ENCODE measurements around the gene SPSB1.

The SPSB1 gene

GRCh38 chr1:9278585-9279153, 14.0 kb upstream of the SPSB1 start:
- H3K4me3 Mint-ChIP-seq = no peak overlapping the region
- ATAC-seq (replicated peaks) (no peak), DNase-seq (no peak)
- H3K27me3 Mint-ChIP-seq = peaks cover 6 to 16% of the 10 kb centered on the region in 2 donors
- H3K9me3 Mint-ChIP-seq = no peaks in the 10 kb centered on the region
- H3K36me3 Mint-ChIP-seq (ENCODE audit: insufficient read depth) = no peaks in the 10 kb centered on the region
- no peak overlapping the region for H3K27ac Mint-ChIP-seq
- peaks cover 39 to 40% of the 10 kb centered on the region in 2 donors for H3K4me1 Mint-ChIP-seq (ENCODE audit: low read depth in 2 of 2)

GRCh38 chr1:9279172-9279840, 13.4 kb upstream of the SPSB1 start:
- DNase-seq (no peak), ATAC-seq (replicated peaks) (no peak)
- Mint-ChIP-seq H3K27ac (no peak overlapping the region), H3K9me3 (no peaks in the 10 kb centered on the region), H3K4me1 (ENCODE audit: low read depth in 2 of 2) (peaks cover 45 to 46% of the 10 kb centered on the region in 2 donors), H3K36me3 (ENCODE audit: insufficient read depth) (no peaks in the 10 kb centered on the region), H3K27me3 (peaks cover 6 to 16% of the 10 kb centered on the region in 2 donors), H3K4me3 (peak overlapping the region in 1 of 2 donors; percentile 23)

DNA sequence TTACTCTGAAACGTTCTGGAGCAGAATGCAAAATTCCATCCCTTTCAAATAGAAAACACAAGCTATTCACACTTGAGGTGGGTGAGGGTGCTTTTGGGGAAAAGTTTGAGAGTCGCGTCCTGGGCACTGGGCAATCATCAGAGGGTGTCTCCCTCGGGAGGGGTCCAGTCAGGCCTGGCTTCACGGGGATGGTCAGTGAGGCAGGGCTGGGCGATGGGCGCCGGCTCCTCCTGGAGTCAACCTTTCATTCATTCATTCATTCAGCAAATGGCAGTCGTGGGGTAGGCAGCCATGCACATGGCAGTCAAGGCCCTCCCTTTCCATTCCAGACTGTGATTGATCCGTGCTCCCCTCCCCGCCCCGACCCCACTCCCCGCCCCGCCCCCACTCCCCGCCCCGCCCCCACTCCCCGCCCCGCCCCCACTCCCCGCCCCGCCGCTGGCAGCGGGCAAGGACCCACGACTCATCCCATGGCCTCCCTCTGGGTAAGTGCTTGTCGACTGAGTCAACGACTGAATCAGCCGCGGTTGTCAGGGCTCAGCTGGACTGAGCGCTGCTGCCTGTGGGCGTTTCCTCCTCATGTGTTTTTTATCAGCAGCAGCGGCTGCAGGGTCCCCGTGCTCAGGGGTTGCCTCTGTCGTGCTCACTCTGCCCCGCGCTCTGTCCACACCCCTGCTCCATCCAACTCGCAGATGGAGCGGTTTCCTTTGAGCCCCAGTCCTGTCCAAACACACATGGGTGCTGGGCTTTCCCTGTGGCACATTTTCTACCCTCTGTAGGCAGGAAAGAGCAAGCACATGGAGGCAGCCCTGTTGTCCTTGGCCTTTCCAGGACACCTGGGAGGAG, 12.5 kb upstream of the SPSB1 start:
- H3K27me3 Mint-ChIP-seq = peaks cover 6 to 16% of the 10 kb centered on the region in 2 donors
- H3K4me1 Mint-ChIP-seq (ENCODE audit: low read depth in 2 of 2) = peaks cover 44 to 47% of the 10 kb centered on the region in 2 donors
- DNase-seq = no peak
- ATAC-seq (replicated peaks) = no peak
- H3K4me3 Mint-ChIP-seq = peak overlapping the region; percentile 56 to 73
- H3K36me3 Mint-ChIP-seq (ENCODE audit: insufficient read depth) = no peaks in the 10 kb centered on the region
- peak overlapping the region; percentile 75 to 85 for H3K27ac Mint-ChIP-seq
- no peaks in the 10 kb centered on the region for H3K9me3 Mint-ChIP-seq

DNA sequence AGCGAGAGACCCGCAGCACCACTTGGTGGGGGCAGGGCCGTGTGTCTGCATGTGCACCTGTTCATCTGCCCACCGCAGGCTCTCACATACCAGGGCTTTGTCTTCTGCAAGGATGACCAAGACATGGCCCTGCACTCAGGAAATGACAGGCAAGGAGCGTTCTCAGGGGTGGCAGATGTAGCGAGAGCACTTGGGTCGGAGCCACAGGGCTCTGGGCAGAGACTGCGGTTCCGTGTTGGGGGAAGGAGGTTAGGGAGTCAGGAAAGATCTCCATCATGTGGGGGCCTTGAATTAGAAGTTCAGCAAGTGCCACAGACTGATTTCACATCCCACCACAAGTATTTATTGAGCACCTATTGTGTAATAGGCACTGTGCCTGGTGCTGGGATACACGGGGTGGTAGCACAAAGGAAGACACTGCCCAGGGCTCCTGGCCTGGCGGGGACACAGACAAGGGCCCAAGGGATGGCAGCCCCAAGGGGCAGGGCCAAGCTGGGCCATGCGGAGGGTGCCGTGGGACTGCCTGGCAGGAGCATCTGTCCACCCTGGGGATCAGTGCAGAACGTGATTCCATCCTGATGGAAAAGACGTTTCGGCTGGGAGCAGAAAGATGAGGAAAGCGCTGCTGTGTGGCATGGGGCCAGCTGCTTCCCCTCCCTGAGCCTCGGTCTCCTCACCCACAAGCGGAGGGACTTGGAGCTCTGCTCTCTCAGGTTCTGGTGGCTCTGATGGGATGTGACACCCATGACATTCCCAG, 11.4 kb upstream of the SPSB1 start:
- Mint-ChIP-seq H3K4me3 (peak overlapping the region; percentile 37 to 73), H3K27ac (peak overlapping the region; percentile 75 to 85), H3K9me3 (peaks cover 0 to 3% of the 10 kb centered on the region in 2 donors), H3K4me1 (ENCODE audit: low read depth in 2 of 2) (peaks cover 34 to 42% of the 10 kb centered on the region in 2 donors), H3K27me3 (peaks cover 6 to 20% of the 10 kb centered on the region in 2 donors), H3K36me3 (ENCODE audit: insufficient read depth) (no peaks in the 10 kb centered on the region)
- DNase-seq (no peak), ATAC-seq (replicated peaks) (no peak)

- Mint-ChIP-seq H3K4me1 (ENCODE audit: low read depth in 2 of 2) (peaks cover 33 to 44% of the 10 kb centered on the region in 2 donors), H3K9me3 (peaks cover 0 to 5% of the 10 kb centered on the region in 2 donors), H3K4me3 (peak overlapping the region in 1 of 2 donors; percentile 54), H3K27me3 (peaks cover 6 to 23% of the 10 kb centered on the region in 2 donors), H3K36me3 (ENCODE audit: insufficient read depth) (no peaks in the 10 kb centered on the region), H3K27ac (peak overlapping the region; percentile 56 to 59)
- DNase-seq (no peak), ATAC-seq (replicated peaks) (no peak)
Measured at GRCh38 chr1:9281908-9282695, 10.6 kb upstream of the SPSB1 start.

DNA sequence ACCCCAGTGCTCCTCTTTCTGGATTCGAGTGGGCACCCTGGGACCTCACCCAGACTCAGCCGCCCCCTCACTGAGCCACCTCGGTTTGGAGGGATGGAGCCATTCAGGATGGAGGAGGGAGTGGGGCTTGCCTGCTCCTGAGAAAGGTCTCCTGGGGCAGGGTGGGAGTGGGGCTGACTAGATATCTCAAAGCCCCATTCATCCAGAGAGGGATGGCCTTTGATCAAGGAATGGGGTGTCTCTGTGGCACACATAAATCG, 10.1 kb upstream of the SPSB1 start:
- peaks cover 0 to 5% of the 10 kb centered on the region in 2 donors for H3K9me3 Mint-ChIP-seq
- ATAC-seq (replicated peaks) (no peak), DNase-seq (no peak)
- peaks cover 33 to 44% of the 10 kb centered on the region in 2 donors for H3K4me1 Mint-ChIP-seq (ENCODE audit: low read depth in 2 of 2)
- peak overlapping the region; percentile 47 to 54 for H3K4me3 Mint-ChIP-seq
- H3K27ac Mint-ChIP-seq = peak overlapping the region; percentile 56 to 59
- H3K27me3 Mint-ChIP-seq = peaks cover 6 to 23% of the 10 kb centered on the region in 2 donors
- H3K36me3 Mint-ChIP-seq (ENCODE audit: insufficient read depth) = no peaks in the 10 kb centered on the region

GRCh38 chr1:9284061-9284460, 8.6 kb upstream of the SPSB1 start:
- DNase-seq = peak in 1 of 3 experiments; percentile 19
- no peaks in the 10 kb centered on the region for H3K36me3 Mint-ChIP-seq (ENCODE audit: insufficient read depth)
- peak overlapping the region; percentile 47 to 54 for H3K4me3 Mint-ChIP-seq
- peak; percentile 66 for ATAC-seq (replicated peaks)
- peaks cover 6 to 23% of the 10 kb centered on the region in 2 donors for H3K27me3 Mint-ChIP-seq
- H3K4me1 Mint-ChIP-seq (ENCODE audit: low read depth in 2 of 2) = peaks cover 33 to 43% of the 10 kb centered on the region in 2 donors
- H3K27ac Mint-ChIP-seq = peak overlapping the region in 1 of 2 donors; percentile 49
- peaks cover 2 to 5% of the 10 kb centered on the region in 2 donors for H3K9me3 Mint-ChIP-seq

DNA sequence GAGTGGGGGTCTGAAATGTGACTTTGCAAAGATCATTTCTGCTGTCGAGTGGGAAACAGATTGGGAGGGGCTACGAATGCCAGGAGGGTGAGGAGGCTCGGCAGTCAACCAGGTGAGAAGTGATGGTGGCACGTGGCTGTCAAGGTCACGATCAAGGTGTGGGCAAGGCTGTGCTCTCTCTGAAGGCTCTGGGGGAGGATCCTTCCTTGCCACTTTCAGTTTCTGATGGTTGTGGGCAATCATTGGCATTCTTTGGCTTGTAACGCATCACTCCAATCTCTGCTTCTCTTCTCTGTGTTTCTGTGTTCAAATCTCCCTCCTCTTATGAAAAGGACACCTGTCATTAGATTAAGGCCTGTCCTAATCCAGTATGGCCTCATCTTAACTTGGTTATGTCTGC, 6.1 kb upstream of the SPSB1 start:
- Mint-ChIP-seq H3K36me3 (ENCODE audit: insufficient read depth) (no peaks in the 10 kb centered on the region), H3K4me3 (no peak overlapping the region), H3K27ac (no peak overlapping the region), H3K4me1 (ENCODE audit: low read depth in 2 of 2) (peaks cover 20 to 32% of the 10 kb centered on the region in 2 donors), H3K9me3 (peaks cover 2 to 5% of the 10 kb centered on the region in 2 donors), H3K27me3 (peaks cover 0 to 9% of the 10 kb centered on the region in 2 donors)
- DNase-seq = no peak
- no peak for ATAC-seq (replicated peaks)

DNA sequence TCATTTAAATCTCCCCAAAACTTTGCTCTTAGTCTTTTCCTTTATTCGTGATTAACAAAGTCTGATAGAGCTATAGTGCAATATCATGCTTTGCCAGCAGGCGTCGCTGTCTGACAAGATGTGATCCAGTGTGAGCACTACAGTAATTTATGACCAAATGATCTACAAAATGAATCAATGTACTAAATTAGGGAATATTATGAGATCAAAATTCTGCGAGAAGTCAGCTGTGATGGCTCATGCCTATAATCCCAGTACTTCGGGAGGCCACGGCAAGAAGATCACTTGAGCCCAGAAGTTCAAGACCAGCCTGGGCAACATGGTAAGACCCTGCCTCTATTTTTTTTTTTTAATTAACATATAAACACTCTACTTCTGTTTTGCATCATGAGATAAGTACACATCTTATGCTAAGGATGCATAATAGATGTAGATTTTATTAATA, 3.6 kb upstream of the SPSB1 start:
- no peak for ATAC-seq (replicated peaks)
- peaks cover 2 to 5% of the 10 kb centered on the region in 2 donors for H3K9me3 Mint-ChIP-seq
- peak; percentile 81 to 84 (median 81) for DNase-seq
- H3K36me3 Mint-ChIP-seq (ENCODE audit: insufficient read depth) = no peaks in the 10 kb centered on the region
- peaks cover 0 to 7% of the 10 kb centered on the region in 2 donors for H3K27me3 Mint-ChIP-seq
- H3K4me3 Mint-ChIP-seq = no peak overlapping the region
- H3K27ac Mint-ChIP-seq = no peak overlapping the region
- peaks cover 3 to 14% of the 10 kb centered on the region in 2 donors for H3K4me1 Mint-ChIP-seq (ENCODE audit: low read depth in 2 of 2)

DNA sequence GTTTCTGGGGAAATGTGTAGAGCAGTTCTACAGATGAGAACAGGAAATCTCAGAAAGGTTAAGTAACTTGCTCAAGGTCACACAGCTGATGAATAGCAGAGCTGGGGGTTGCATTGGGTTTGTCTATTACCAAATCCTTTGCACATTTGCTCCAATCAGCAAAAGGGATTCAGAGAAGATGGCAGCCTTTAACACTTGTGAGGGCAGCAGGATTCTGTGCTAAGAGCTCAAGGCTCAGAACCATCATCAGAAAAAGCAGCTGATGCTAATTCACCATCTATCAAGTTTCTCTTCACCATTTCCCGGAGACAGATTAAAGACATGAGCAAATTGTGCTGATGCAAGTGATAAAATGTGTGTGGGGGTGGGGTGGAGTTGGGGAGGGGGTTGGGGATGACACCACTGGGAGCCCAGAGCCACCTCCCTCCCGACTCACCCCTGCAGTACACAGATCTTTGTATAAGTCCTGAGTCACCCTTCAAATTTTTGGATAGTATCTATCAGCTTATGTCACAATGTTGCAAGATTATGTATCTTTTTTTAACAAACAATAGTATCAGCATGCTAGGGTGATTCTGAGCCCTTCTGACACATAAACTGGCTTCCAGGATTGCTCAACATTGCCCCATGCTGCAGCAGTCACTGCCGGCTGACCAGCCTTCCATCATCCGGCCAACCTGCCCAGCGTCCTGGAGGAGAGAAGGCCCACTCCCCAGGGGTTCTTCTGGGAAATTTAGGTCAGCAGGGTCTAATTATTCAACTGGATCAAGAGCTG, 2.8 kb upstream of the SPSB1 start:
- no peak overlapping the region for H3K27ac Mint-ChIP-seq
- H3K4me3 Mint-ChIP-seq = no peak overlapping the region
- ATAC-seq (replicated peaks) (no peak), DNase-seq (no peak)
- H3K27me3 Mint-ChIP-seq = peaks cover 0 to 7% of the 10 kb centered on the region in 2 donors
- H3K4me1 Mint-ChIP-seq (ENCODE audit: low read depth in 2 of 2) = peaks cover 0 to 9% of the 10 kb centered on the region in 2 donors
- no peaks in the 10 kb centered on the region for H3K36me3 Mint-ChIP-seq (ENCODE audit: insufficient read depth)
- H3K9me3 Mint-ChIP-seq = peaks cover 2 to 5% of the 10 kb centered on the region in 2 donors

DNA sequence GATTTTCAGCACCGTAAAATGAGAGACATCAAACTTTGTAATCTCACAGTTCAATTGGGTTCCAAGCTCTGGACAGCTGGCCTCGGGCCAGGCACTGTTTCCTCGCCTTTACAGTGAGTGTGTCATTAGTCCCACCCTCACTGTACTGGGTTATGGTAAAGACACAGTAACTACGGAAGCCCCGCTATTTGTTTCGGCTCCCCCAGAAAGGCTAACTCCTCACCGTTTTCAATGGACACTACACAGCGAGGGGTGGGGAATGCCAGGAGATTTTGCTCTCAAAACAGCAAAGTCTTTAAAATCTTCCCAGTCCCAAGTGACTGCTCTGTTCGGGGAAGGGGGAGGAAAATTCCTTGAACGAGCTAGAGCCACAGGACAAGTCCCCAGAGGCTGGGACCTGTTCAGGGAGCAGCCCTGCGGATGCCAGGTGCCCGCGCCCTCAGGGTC, 757 bp upstream of the SPSB1 start:
- ATAC-seq (replicated peaks) (no peak), DNase-seq (no peak)
- H3K4me1 Mint-ChIP-seq (ENCODE audit: low read depth in 2 of 2) = peaks cover 0 to 2% of the 10 kb centered on the region in 2 donors
- no peak overlapping the region for H3K27ac Mint-ChIP-seq
- peaks cover 0 to 2% of the 10 kb centered on the region in 2 donors for H3K9me3 Mint-ChIP-seq
- H3K4me3 Mint-ChIP-seq = peak overlapping the region; percentile 57 to 63
- no peaks in the 10 kb centered on the region for H3K36me3 Mint-ChIP-seq (ENCODE audit: insufficient read depth)
- H3K27me3 Mint-ChIP-seq = peaks cover 6 to 15% of the 10 kb centered on the region in 2 donors

GRCh38 chr1:9293241-9293532, 493 bp downstream of the SPSB1 start:
- Mint-ChIP-seq H3K4me1 (ENCODE audit: low read depth in 2 of 2) (peaks cover 0 to 2% of the 10 kb centered on the region in 2 donors), H3K36me3 (ENCODE audit: insufficient read depth) (no peaks in the 10 kb centered on the region), H3K27me3 (peaks cover 6 to 25% of the 10 kb centered on the region in 2 donors), H3K27ac (no peak overlapping the region), H3K9me3 (peaks cover 0 to 2% of the 10 kb centered on the region in 2 donors), H3K4me3 (no peak overlapping the region)
- DNase-seq (no peak), ATAC-seq (replicated peaks) (no peak)
